Heart right ventricle (tissue), 16 donors: ENCODE data around the gene CHSY1. TPM values are rescaled to one million over a fixed set of nuclear protein-coding genes. Genes with fewer than 3 reads are reported as not detected.

Experiments
- ATAC-seq, 8 donors: fragments of 200-7000 bp; cut with Tn5 transposase; one replicate each; pipeline ENCODE4 v1.9.1; 2020; ENCODE audit warnings: mild to moderate bottlenecking in 8 of 8, moderate library complexity in 8 of 8, moderate number of reproducible peaks in 1 of 8
- DNase-seq, 2 donors: peaks; one replicate each; pipeline ENCODE4 v3.0.0-alpha.2; 2020
- H3K27ac ChIP-seq, 10 donors: fragments of 200-600 bp; sonication (generic) in 2 of 10; one replicate each; pipeline versions ENCODE4 v1.5.0 to v1.8.0; 2020 to 2022; ENCODE audit warnings: mild to moderate bottlenecking in 3 of 10
- H3K27me3 ChIP-seq, 7 donors: fragments of 200-600 bp; one replicate each; pipeline ENCODE4 v1.8.0; 2021 to 2022; ENCODE audit warnings: mild to moderate bottlenecking in 2 of 7
- H3K36me3 ChIP-seq, 9 donors: fragments of 200-600 bp; sonication (generic) in 1 of 9; one replicate each; pipeline versions ENCODE4 v1.5.0 to v1.8.0; 2020 to 2022; ENCODE audit warnings: mild to moderate bottlenecking in 2 of 9
- H3K4me1 ChIP-seq, 9 donors: fragments of 200-600 bp; sonication (generic) in 1 of 9; one replicate each; pipeline versions ENCODE4 v1.5.0 to v1.8.0; 2020 to 2022; ENCODE audit warnings: mild to moderate bottlenecking in 4 of 9
- H3K4me3 ChIP-seq, 10 donors: fragments of 200-600 bp; sonication (generic) in 2 of 10; one replicate each; pipeline versions ENCODE4 v1.5.0 to v1.8.0; 2020 to 2022; ENCODE audit warnings: mild to moderate bottlenecking in 7 of 10, moderate library complexity in 2 of 10
- H3K9me3 ChIP-seq, 11 donors: fragments of 200-600 bp in 10 of 11; sonication (generic) in 2 of 11; one replicate each; pipeline versions ENCODE4 v1.5.0 to v1.8.0; 2013 to 2022; ENCODE audit warnings: mild to moderate bottlenecking in 2 of 11, control low read depth in 1 of 11, moderate library complexity in 1 of 11
- CTCF ChIP-seq, 9 donors: fragments of 200-600 bp; sonication (generic) in 2 of 9; IDR thresholded peaks; one replicate each; pipeline versions ENCODE4 v1.5.0 to v1.8.0; 2021 to 2022; ENCODE audit warnings: antibody characterized with exemption in 9 of 9, mild to moderate bottlenecking in 5 of 9, moderate library complexity in 1 of 9
- WGBS, 2 donors: extraction: QIAGEN DNeasy Blood & Tissue Kit; methylation state at CpG; one replicate each; pipeline ENCODE4 v1.1.7; 2013; ENCODE audit warnings: inconsistent platforms in 1 of 2; 5-methylcytosine and 5-hydroxymethylcytosine counted together
- intact Hi-C, 10 donors: fragments of 100-400 bp; cut with DNase I; formaldehyde crosslinking; loops; one replicate each; pipeline versions ENCODE4 v1.11.1 to v1.14.2; 2022
- polyA plus RNA-seq, 2 donors: library from polyadenylated mRNA; stranded (reverse); fragments of 200-250 nt; gene quantifications; one replicate each; pipeline ENCODE4 v1.2.3, GENCODE V29; 2013
- total RNA-seq, 10 donors: library from RNA; stranded (reverse); fragmentation: NEBNext Ultra II Directional in 3 of 10; extraction: Animal tissue kit (Norgen Biotek cat#: 25700) in 3 of 10; gene quantifications; one replicate each; pipeline versions ENCODE4 v1.2.1 to v1.2.4, GENCODE V29; 2021 to 2023
- donor health status: Arrhythmogenic right ventricular cardiomyopathy.
- donor health status: ischemic (EF 13 %, LVEDD 7.1; RV severe dilation, severe dysfunction).
- donor health status: healthy with polysubstance abuse.
- donor health status: DM: no; HTN: yes; CAD: no.
- donor health status: DM: no; HTN: no; CAD: no.
- donor health status: ischemic (EF 25% LVEDD 6.9; RV normal size, moderate dysfunction).
- donor health status: ischemic (EF 25% LVEDD 5.7; RV mildly dilated, moderate dysfunction).
- donor health status: healthy.
- donor health status: DM: yes; HTN: yes; CAD: no.
- donor health status: Ischemic cardiomyopathy.
- donor health status: ischemic (EF 35%, LVEDD 5.7; RV mildly dilated, moderate dysfunction).
- donor health status: nonischemic (EF 11% LVEDD 7.7; RV severe dilation, severe dysfunction).
- donor health status: DM: yes; HTN: yes; CAD: no.
- donor health status: PGD.
- donor health status: ischemic (EF 29% LVEDD 5.4; RV normal size, mild dysfunction).
- donor health status: nonischemic (EF 23%, LVEDD 6.1; RV moderate dilation, normal function).

The CHSY1 gene
- total and polyA plus RNA-seq, 12 donors = 6.9 to 35.1 (median 14.6) TPM

- intact Hi-C loops = no loop called here
- ATAC-seq = no peak
- no peak overlapping the region for H3K4me3 ChIP-seq
Observed at GRCh38 chr15:101141926-101142527, 109.8 kb downstream of the CHSY1 start.

GRCh38 chr15:101140697-101141065, 111.2 kb downstream of the CHSY1 start:
- no peak overlapping the region for H3K4me3 ChIP-seq
- H3K27ac ChIP-seq = no peak overlapping the region
- no peaks in the 10 kb centered on the region for H3K9me3 ChIP-seq
- H3K27me3 ChIP-seq = no peaks in the 10 kb centered on the region
- no peaks in the 10 kb centered on the region for H3K36me3 ChIP-seq
- DNase-seq (no peak), ATAC-seq (no peak)
- peaks cover 0 to 20% (median 4%) of the 10 kb centered on the region in 9 donors for H3K4me1 ChIP-seq
- no peak for TF ChIP-seq CTCF (IDR thresholded peaks at IDR 0.05)
- 95% methylated on average over 2 of the region's 2 CpGs for WGBS, 2 donors
- intact Hi-C loops = no loop called here

More at GRCh38 chr15:101141926-101142527, 109.8 kb downstream of the CHSY1 start:
- DNase-seq = no peak
- Histone ChIP-seq H3K27me3 (no peaks in the 10 kb centered on the region), H3K27ac (no peak overlapping the region), H3K36me3 (no peaks in the 10 kb centered on the region), H3K4me1 (peaks cover 0 to 14% (median 4%) of the 10 kb centered on the region in 9 donors), H3K9me3 (no peaks in the 10 kb centered on the region)
- TF ChIP-seq CTCF (IDR thresholded peaks at IDR 0.05) = no peak

GRCh38 chr15:101139986-101140696, 111.7 kb downstream of the CHSY1 start:
- no peaks in the 10 kb centered on the region for H3K27me3 ChIP-seq
- DNase-seq (no peak), ATAC-seq (no peak)
- WGBS, 2 donors = 88 to 93% methylated on average over 15 of the region's 15 CpGs
- TF ChIP-seq CTCF (IDR thresholded peaks at IDR 0.05) = no peak
- H3K27ac ChIP-seq = peak overlapping the region in 1 of 10 donors; percentile 27
- peaks cover 0 to 26% (median 4%) of the 10 kb centered on the region in 9 donors for H3K4me1 ChIP-seq
- intact Hi-C loops = no loop called here
- H3K36me3 ChIP-seq = no peaks in the 10 kb centered on the region
- H3K4me3 ChIP-seq = no peak overlapping the region
- peaks cover 0 to under 1% (median 0%) of the 10 kb centered on the region in 11 donors for H3K9me3 ChIP-seq

- 89 to 90% methylated on average over 22 of the region's 22 CpGs for WGBS, 2 donors
- DNase-seq = no peak
- Histone ChIP-seq H3K4me1 (peaks cover 0 to 26% (median 4%) of the 10 kb centered on the region in 9 donors), H3K4me3 (no peak overlapping the region), H3K9me3 (peaks cover 0 to 6% (median 0%) of the 10 kb centered on the region in 11 donors), H3K27me3 (no peaks in the 10 kb centered on the region), H3K36me3 (no peaks in the 10 kb centered on the region), H3K27ac (no peak overlapping the region)
- intact Hi-C loops = no loop called here
- no peak for TF ChIP-seq CTCF (IDR thresholded peaks at IDR 0.05)
- no peak for ATAC-seq
Observed at GRCh38 chr15:101138913-101139880, 112.7 kb downstream of the CHSY1 start.
